ENCODE measurements around the gene CDHR2.

- TF ChIP-seq EZH2phosphoT487 (IDR thresholded peaks at IDR 0.05; ENCODE audit: insufficient read depth, low read depth) (no peak), EZH2 (IDR thresholded peaks at IDR 0.05; ENCODE audit: insufficient read depth, poor library complexity, severe bottlenecking) (no peak)
These were observed 84.5 kb downstream of the CDHR2 start for GRCh38 chr5:176633598-176633997.
